ENCODE measurements around the gene TTN. TPM values are rescaled to one million over a fixed set of nuclear protein-coding genes. Genes with fewer than 3 reads are reported as not detected.
A peak's percentile ranks its signal among the peaks of the same experiment; 100 is the strongest.

Gene TTN
- total RNA-seq, 1 experiment from 2014 or later, result not detected

DNA sequence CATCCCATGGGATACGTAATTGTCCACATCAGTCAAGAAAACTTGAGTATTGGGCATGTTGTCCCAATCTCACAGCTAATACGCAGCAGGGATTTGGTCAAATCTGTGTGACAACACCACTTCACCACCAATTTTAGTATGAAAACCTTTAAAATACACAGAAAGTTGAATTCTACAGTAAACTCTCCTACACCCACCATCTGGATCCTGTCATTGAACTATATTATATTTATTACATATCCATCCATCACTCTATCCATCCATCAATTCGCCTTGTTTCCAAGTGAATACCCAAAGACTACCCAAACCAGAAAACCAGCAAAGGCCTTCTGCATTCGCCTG, 328.0 kb downstream of the TTN start:
- Histone ChIP-seq H3K4me3 (peak overlapping the region; percentile 70), H3K27me3 (no peaks in the 10 kb centered on the region), H3K36me3 (no peaks in the 10 kb centered on the region), H3K9me3 (no peaks in the 10 kb centered on the region)
- DNase-seq, result no peak

DNA sequence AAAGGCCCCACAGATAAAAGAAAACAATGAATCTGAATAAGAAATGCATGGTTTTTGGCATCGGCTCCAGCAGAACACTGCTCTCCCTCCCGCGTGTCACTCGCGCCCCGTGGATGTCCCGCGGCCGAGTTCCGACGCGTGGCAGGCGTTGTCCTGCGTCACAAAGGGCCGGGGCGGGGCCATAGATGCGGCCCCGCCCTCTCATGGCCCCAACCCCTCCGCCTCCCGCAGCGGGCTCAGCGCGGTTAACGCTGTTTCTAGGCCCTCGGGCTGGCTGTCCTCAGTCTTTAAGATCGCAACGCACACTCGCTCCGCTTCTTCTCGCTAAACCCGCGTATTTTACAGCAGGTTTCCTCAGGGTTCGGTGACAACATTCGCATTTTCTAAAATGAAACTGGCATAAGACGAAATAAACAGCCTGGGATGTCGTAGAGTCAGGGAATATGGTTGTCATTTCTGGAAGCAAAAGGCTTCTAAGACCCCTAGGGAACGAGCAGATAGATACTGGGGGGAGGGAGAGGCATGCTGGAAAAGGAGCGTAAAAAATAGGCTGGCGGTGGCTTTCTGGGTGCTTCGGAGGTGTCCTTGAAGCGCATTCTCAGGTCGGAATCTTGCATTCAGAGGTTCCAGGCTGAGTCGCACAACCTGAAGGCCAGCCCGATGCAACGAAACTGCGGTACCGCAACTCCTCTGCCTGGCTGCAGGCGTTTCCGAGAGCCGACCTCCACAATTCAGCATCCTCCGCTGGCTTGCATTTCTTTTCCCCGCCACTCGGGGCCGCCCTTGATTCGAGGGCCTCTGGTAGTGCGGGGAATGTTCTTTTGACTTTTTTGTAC, 328.6 kb downstream of the TTN start, which contains the start of gene FKBP7:
FKBP7 (minus strand) TSS at position 162 of the 836 bp plus-strand sequence; CDS start at position 61, 101 bp downstream.
- Histone ChIP-seq H3K36me3 (no peaks in the 10 kb centered on the region), H3K4me3 (peak within 1 kb of the TSS; percentile 70), H3K27me3 (no peaks in the 10 kb centered on the region), H3K9me3 (no peaks in the 10 kb centered on the region)
- peak; percentile 83 for DNase-seq

DNA sequence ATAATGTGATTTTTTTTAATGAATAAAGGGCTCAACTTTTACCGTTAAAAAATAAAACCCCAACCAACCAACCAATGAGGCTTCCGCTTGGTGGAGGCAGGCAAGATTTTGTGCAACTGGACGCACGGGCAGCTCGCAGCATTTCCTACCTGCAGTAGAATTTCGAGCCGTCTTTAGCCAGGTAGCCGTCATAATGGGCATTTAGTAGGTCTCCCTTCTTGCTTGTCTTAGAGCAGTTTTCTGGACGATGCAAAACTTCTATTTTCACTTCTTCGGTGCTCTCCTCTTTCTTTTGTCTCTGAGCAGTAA, 329.1 kb downstream of the TTN start:
- Histone ChIP-seq H3K9me3 (no peaks in the 10 kb centered on the region), H3K27me3 (no peaks in the 10 kb centered on the region), H3K36me3 (no peaks in the 10 kb centered on the region), H3K4me3 (peak overlapping the region; percentile 70)
- no peak for DNase-seq

- H3K9me3 ChIP-seq, result no peaks in the 10 kb centered on the region
- DNase-seq, result no peak
- peak overlapping the region; percentile 70 for H3K4me3 ChIP-seq
Observed at GRCh38 chr2:178477443-178478129, 329.6 kb downstream of the TTN start.

DNA sequence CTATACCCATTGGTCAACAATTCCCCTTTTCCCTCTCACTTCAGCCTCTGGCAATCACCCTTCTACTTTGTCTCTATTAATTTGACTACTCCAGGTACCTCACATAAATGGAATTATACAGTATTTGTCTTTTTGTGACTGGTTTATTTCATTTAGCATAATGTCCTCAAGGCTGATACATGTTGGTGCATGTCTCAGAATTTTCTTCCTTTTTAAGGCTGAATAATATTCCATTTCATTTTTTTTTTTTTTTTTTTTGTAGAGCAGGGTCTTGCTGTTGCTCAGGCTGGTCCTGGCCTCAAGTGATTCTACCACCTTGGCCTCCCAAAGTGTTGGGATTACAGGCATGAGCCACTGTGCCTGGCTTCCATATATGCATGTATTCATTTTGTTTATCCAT, 330.7 kb downstream of the TTN start:
- no peak for DNase-seq
- H3K4me3 ChIP-seq, result no peak overlapping the region
- H3K9me3 ChIP-seq, result no peaks in the 10 kb centered on the region
- H3K27me3 ChIP-seq, result no peaks in the 10 kb centered on the region
- no peaks in the 10 kb centered on the region for H3K36me3 ChIP-seq

More at GRCh38 chr2:178477443-178478129, 329.6 kb downstream of the TTN start:
- Histone ChIP-seq H3K27me3 (no peaks in the 10 kb centered on the region), H3K36me3 (no peaks in the 10 kb centered on the region)

Other genes starting within 250 kb of the TTN start
- not detected in 2 replicates for gene CCDC141, start 242.7 kb upstream of the TTN start, total RNA-seq (2014; rRNA removed; shearing (Covaris generic); ENCODE audit: low replicate concordance)